Astrocyte of the spinal cord (primary cell): ENCODE measurements around the gene MEG3.
A peak's percentile ranks its signal among the peaks of the same experiment; 100 is the strongest.

ENCODE experiments used
- DNase-seq: peaks from one replicate; pipeline ENCODE4 v3.0.0; 2011; ENCODE audit warnings: low read depth, low spot score
- H3K4me3 ChIP-seq: 2 replicates; pipeline ENCODE4 v1.5.1; 2011; ENCODE audit warnings: low read depth, mild to moderate bottlenecking, low read length, moderate library complexity
- in situ Hi-C: cut with HindIII; loops from 2 replicates; pipeline ENCODE4 v1.10.0; 2017; ENCODE audit warnings: low sequenced_read_pairs
- TF ChIP-seq, protein P1 (sequence below): IDR thresholded peaks from 2 replicates; pipeline ENCODE4 v1.5.1; 2012; ENCODE audit warnings: low read depth, mild to moderate bottlenecking, low read length, inconsistent platforms

The MEG3 gene

DNA sequence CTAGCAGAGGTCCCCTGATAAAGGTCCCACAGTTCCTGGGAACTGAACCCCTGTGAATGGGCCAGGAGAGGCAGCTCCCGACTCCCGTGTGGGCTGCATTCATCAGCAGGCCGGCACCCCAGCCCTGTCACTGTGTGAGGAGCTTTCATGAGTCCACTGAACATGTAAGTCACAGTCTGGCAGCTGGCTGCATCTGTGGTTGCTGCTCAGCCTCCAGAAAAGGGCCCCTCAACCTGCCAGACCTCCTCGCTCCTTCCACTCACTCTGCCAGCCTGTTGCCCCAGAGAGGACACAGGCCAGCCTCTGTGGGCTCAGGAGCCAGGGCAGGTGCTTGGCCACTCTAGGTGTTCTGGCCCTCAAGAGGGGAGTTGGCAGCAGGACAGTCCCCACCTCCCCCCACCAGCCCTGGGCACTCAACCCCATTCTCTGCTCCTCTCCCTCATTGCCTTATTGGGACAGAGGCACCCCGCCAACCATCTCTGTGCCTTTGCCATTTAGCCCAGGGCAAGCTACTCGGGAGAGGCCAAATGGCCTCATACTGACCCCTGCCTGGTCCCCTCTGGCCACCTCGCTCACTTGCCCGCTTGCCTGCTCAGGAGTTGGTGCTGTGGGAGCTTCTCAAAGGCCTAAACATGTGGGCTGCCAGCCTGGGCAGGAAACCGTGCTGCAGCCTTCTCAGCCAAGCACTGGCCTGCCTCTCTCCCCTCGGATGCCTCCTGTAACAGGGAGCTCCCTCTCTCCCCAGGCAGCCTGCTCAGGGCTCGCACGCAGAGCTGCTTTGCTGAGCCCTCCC is 75.7 kb downstream of the MEG3 start:
- no peak overlapping the region for H3K4me3 ChIP-seq
- no peak for DNase-seq
- in situ Hi-C loops, result no loop called here
- TF ChIP-seq, protein P1, sequence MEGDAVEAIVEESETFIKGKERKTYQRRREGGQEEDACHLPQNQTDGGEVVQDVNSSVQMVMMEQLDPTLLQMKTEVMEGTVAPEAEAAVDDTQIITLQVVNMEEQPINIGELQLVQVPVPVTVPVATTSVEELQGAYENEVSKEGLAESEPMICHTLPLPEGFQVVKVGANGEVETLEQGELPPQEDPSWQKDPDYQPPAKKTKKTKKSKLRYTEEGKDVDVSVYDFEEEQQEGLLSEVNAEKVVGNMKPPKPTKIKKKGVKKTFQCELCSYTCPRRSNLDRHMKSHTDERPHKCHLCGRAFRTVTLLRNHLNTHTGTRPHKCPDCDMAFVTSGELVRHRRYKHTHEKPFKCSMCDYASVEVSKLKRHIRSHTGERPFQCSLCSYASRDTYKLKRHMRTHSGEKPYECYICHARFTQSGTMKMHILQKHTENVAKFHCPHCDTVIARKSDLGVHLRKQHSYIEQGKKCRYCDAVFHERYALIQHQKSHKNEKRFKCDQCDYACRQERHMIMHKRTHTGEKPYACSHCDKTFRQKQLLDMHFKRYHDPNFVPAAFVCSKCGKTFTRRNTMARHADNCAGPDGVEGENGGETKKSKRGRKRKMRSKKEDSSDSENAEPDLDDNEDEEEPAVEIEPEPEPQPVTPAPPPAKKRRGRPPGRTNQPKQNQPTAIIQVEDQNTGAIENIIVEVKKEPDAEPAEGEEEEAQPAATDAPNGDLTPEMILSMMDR, result no peak

DNA sequence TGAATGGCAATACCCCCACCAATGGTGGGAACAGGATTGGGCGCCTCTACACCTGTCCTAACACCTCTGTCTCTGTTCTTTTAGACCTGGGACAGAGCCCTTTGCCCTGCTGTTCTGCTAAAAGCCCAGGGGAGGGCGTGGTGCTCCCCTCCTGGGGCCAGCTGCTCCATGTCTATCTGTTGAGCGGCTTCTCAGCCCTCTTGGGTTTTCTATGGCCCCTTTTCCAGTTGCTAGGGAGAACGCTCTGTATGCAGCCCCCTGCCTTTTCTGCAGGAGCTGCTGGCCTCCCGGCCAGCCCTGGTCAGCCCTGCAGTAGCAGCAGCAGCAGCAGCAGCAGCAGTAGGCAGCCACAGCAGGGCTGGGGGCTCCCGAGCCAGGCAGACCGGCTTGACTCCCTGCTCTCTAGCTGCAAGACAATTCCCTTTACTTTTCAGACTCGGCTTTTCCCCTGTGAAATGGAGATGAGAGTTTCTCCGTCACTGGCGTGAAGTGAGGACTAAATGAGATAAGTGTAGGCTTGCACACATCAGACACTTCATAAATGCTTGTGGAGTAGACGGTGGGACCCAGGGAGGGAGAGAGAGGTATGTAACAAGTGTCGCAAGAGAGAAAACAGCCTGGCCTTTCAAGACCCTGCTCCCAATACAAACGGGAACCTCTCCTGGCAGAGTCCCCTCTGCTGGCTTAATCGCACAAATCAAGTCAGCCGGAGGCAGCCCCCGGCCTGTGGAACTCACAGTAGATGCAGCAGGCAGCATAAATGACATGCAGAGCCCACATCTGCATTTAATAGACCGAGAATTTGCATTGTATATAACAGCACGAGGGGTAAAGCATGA is 76.6 kb downstream of the MEG3 start:
- DNase-seq, result no peak
- TF ChIP-seq, protein P1, result peak; percentile 24
- no peak overlapping the region for H3K4me3 ChIP-seq
- in situ Hi-C loops, result no loop called here

DNA sequence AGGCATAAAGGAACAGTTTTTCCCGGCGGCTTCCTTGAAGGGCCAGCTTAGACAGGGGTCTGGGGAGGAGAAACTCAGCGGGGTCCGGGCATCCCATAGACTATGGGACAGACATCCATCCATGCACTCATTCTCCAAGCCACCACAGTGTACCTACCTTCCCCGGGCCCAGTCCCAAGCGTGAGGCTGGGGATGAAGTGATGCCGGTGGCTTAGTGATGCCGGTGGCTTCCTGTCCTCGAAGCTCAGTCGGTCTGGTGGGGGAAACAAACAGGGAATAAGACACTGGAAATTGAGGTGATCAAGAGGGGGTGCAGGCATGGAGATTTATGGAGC is 77.2 kb downstream of the MEG3 start:
- TF ChIP-seq, protein P1, result no peak
- no peak overlapping the region for H3K4me3 ChIP-seq
- DNase-seq, result no peak
- in situ Hi-C loops, result no loop called here

DNA sequence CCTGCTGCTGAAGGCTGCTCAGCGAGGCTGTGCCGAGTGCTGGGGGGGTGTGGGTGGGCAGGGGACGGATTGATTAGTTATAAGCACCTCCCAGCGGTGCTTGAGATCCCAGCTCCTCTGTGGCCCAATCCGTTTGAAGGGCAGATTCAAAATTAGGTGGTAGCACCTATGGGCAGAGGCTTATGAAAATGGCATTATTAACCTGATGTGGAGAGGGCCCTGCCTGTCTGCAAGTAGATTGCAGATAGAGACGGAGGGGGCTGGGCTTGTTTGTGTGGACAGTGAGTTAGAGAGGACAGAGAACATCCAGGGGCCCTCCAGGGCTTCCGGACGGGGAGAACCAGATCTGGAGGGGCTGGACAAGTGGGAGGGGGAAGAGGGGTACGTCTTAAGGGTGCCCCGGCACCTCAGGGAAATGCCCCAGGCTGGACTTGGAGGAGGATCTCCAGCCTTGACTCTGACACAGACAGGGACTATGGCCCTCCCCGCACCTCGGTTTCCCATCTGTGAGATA is 77.8 kb downstream of the MEG3 start, which contains the start of gene RTL1:
Gene RTL1, minus strand, starts transcription at position 51 of the 514 bp plus-strand sequence. CDS start 18,934 bp downstream, outside the sequence.
- no peak within 1 kb of the TSS for H3K4me3 ChIP-seq
- in situ Hi-C loops, result no loop called here

DNA sequence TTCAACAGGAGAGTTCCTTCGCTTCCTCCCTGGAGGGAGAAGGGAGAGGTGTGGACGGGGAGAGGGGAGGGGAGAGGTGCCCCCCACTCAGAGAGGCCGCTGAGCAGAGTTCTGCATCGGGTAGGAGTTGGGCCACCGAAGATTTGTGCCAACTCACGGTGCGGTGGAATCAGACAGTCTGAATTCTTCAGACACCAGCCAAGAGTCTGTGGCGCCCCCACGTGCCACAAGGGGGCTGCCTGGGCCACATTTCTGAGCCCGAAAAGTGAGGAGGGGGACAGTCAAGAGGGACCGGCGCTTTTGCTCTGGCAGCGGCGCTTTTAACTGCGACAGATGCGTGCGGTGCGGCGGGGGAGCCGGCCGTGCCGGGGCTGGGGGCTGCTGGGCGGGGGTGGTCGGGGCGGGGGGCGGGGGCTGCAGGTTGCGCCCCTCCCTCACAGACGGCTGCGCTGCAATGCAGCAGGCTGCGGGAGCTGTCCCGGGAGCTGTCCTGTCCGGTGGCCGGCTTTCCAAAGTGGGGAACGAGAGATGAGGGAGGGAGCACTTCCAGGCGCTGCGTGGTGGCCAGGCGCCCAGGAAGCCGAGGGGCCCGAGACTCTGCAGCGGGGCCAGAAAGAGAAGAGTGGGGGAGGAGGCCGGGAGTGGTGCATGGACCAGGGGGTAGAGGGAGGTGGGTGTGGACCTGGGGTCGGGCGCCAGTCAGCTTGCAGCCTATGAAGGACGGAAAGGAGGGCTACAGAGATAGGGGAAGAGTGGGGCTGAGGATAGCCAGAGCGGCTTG is 78.6 kb downstream of the MEG3 start:
- in situ Hi-C loops, result no loop called here
- TF ChIP-seq, protein P1, result peak; percentile 40
- no peak overlapping the region for H3K4me3 ChIP-seq
- no peak for DNase-seq

More for the DNA sequence above, 77.8 kb downstream of the MEG3 start, which contains the start of gene RTL1:
- no peak for DNase-seq
- TF ChIP-seq, protein P1, result no peak

DNA sequence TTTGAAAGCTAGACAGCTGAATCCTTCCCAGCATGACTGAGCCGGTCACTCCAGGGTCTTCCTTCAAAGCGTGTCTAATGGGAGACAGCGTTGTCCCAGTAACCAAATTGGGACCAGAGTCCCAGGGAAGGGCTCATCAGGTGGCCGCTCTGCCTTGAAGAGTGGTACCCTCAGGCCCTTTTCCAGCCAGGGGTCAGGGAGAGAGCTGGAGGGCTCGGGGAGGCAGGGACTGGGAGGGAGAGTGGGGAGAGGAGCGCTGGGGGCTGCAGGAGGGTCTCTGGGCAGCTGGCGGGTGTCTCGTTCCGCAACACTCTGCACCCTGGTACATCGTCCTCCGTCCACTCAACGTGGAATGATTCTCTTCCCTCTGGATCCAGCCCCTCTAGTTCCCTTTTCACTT is 79.2 kb downstream of the MEG3 start:
- no peak for DNase-seq
- TF ChIP-seq, protein P1, result no peak
- in situ Hi-C loops, result no loop called here
- no peak overlapping the region for H3K4me3 ChIP-seq
